DMS53 (cell line): ENCODE data around the gene EPHB1.
"Not testable (repeated sequence)": the region's sequence is repeated elsewhere in the genome, so short reads cannot be mapped to it uniquely, and the experiment has no call there.

Experiments used
- DNase-seq: peaks from one replicate; lab custom pipeline; 2025; lab: John Stamatoyannopoulos, UW

EPHB1 gene

GRCh38 chr3:135005616-135006015, 210.6 kb downstream of the EPHB1 start:
- DNase-seq, result not testable (repeated sequence)

DNA sequence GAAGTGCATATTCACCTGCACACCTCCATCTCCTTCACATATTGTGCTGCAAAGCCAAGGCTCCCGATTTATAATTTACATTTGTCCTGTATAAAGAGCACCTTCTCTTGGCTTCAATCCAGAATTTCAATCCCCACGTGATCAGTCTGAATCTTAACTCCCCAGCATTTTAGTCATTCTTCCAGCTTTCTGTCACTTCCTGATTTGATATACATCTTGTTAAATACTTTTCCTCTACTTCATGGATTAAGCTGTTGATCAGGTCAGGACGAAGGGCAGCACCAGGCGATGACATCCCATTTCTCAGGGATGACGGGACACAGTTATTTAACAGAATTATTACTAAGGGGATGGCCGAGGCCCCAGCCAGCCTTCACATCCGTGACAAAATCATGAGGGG, 212.5 kb downstream of the EPHB1 start:
- DNase-seq, result no peak

- no peak for DNase-seq
Observed at GRCh38 chr3:135008326-135008725, 213.3 kb downstream of the EPHB1 start.

DNA sequence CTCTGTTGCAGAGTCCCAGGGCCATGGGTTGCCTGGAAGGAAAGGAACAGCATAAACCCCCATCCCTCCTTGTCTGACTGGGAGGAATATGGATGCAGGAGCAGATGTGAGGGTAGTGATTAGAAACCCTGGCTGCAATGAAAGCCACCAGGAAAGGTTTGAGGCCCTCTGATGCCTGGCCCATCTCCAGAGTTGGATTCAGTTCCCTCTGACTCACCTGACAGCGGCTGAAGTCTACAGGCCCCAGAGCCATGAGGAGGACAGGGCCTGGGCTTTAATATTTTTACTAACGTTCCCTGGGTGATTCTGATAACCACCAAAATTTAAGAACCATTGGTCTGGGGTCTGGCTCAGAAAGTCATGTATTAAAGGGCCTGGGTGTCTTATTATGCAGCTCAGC, 214.0 kb downstream of the EPHB1 start:
- DNase-seq, result no peak

- DNase-seq, result peak; percentile 11
Observed at GRCh38 chr3:135012101-135012500, 217.0 kb downstream of the EPHB1 start.

DNA sequence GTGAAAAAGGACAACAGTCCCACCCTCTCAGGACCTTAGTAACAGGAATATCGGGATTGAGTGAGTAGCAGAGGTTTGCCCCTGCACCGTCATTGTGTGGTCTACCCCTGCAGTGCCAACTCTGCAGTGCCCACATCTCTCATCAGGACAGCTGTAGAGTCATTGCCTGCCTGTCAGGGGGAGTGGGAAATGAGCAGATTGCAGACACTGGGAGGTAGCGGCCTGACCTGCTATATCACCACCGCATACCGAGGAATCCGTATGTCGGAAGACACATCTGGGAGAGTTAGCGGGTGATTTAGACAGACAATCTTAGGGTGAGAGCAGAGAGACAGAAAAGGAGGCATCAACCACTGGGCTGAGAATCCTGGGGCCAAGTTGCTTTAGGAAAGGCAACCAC, 218.1 kb downstream of the EPHB1 start:
- no peak for DNase-seq

DNA sequence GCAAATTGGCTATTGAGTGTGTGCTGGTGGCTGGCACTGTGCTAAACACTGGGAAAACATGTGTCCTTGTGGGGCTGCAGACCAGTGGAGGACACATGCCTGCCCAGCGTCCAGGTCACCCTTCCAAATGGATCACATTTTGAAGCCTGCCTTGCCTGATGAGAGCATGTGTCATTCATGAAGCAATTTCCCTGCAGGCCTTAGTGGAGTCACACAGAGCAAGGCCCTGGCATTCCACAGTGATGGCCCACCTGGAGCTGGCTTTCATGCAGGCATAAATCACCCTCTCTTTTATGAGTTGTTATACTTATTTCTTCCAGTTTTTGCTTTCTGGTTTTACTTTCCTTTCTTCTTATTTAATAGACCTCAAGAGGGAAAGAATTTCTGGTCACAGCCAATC, 219.5 kb downstream of the EPHB1 start:
- DNase-seq, result no peak

DNA sequence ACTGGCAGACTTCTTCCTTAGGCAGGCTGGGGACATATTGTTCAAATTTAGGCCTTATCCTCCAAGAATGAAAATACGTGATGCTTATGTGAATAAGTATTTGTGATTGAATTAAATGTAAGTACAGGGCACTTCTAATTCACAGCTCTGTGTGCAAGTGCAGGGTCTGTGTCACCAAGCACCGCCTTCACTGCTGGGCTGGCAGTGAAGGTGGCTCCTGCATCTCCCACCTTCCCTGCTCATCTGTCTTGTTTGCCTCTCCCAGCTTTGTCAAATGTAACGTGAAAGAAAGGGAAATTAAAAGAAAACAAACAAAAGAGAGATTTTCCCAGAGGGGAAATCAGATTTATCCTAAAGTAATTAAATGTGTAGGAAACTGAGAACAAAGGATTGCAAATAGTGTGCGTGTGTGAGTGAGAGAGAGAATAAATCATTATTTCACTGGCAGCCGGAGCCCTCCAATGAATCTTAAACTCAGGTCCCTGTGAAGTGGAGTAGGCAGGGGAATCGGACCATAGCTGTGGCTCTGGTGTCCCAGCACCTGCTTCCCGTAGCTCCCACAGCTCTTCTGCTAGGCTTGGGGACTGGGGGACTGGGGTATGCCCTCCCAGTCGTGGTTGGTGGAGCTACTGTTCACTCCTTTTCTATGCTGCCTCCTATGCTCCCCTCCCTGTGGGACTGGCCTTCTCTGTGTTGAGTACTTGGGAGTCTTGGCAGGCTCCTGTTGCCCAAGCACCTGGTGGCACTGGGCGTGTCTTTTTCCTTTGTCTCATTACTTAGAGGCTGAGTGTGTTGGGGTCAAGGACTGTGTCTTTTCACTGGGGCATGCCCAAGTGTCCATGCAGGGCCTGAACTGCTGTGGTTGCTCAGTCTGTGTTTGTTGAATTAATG, 222.2 kb downstream of the EPHB1 start:
- DNase-seq, result peak; percentile 23

- DNase-seq, result no peak
Observed at GRCh38 chr3:135018149-135018923, 223.3 kb downstream of the EPHB1 start.

GRCh38 chr3:135020181-135020580, 225.1 kb downstream of the EPHB1 start:
- DNase-seq, result no peak

- no peak for DNase-seq
Observed at GRCh38 chr3:135023996-135024658, 229.1 kb downstream of the EPHB1 start.

DNA sequence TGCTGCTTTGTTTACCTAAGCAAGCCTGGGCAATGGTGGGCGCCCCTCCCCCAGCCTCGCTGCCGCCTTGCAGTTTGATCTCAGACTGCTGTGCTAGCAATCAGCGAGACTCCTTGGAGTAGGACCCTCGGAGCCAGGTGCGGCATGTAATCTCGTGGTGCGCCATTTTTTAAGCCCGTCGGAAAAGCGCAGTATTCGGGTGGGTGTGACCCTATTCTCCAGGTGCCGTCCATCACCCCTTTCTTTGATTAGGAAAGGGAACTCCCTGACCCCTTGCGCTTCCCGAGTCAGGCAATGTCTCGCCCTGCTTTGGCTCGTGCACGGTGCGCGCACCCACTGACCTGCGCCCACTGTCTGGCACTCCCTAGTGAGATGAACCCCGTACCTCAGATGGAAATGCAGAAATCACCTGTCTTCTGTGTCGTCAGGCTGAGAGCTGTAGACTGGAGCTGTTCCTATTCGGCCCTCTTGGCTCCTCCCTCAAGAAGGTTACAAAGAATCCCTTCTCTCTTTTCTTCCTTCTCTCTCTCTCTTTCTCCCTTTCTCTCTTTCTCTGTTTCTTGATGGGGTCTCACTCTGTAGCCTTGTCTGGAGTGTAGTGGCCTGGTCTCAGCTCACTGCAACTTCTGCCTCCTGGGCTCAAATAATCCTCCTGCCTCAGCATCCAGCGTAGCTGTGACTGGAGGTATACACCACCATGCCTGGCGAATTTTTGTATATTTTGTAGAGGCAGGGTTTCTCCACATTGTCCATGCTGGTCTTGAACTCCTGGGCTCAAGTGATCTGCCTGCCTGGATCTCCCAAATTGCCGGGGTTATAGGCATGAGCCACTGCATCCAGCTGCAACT, 235.9 kb downstream of the EPHB1 start:
- DNase-seq, result peak; percentile 21

DNA sequence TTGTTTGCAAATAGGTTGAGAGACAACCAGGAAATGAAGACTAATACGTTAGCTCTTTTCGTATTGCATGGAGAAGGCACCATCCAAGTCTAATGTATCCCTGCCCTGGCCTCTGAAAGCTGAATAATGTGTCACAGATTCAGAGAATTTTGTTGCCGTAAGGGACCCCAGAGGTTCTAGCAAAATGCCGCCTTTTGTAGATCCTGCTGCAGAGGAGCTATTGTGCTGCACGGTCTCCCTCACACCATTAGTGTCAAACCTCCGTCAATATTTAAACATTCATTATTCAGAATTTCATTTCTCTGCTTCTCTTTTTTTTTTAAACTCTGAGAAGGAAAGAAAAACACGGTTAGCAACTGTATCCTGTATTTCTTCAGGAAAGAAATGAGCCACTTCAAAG, 238.7 kb downstream of the EPHB1 start:
- peak; percentile 55 for DNase-seq

GRCh38 chr3:135034291-135034768, 239.3 kb downstream of the EPHB1 start:
- peak; percentile 95 for DNase-seq

- peak; percentile 28 for DNase-seq
Observed at GRCh38 chr3:135034891-135035440, 239.9 kb downstream of the EPHB1 start.

- DNase-seq, result no peak
Observed at GRCh38 chr3:135038186-135038585, 243.1 kb downstream of the EPHB1 start.

GRCh38 chr3:135039536-135039935, 244.5 kb downstream of the EPHB1 start:
- not testable (repeated sequence) for DNase-seq

GRCh38 chr3:135040321-135041240, 245.5 kb downstream of the EPHB1 start:
- no peak for DNase-seq

DNA sequence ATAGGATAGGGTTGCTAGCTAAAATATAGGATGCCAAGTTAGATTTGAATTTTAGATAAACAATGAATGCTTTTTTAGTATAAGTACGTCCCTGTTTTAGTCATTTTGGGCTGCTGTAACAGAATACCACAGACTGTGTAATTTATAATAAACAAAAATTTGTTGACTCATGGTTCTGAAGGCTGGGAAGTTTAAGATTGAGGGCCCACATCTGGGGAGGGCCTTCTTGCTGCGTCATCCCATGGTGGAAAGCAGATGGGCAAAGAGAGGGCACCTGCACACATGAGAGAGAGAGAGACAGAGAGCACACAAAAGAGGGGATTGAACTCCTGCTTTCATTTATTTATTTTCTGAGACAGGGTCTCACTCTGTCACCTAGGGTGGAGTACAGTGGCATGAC, 246.5 kb downstream of the EPHB1 start:
- DNase-seq, result no peak

GRCh38 chr3:135047061-135047460, 252.0 kb downstream of the EPHB1 start:
- no peak for DNase-seq
